Right kidney (tissue), 1 donor: ENCODE results near the gene SPRR2B.
"Not testable (repeated sequence)": the region's sequence is repeated elsewhere in the genome, so short reads cannot be mapped to it uniquely, and the experiment has no call there.

Experiments used
- DNase-seq: peaks from one replicate; pipeline ENCODE4 v3.0.0-alpha.2; 2016

SPRR2B gene

GRCh38 chr1:153032677-153033308 lies 38.6 kb downstream of the SPRR2B start:
- DNase-seq = no peak

GRCh38 chr1:153032073-153032472 lies 39.3 kb downstream of the SPRR2B start:
- no peak for DNase-seq

DNA sequence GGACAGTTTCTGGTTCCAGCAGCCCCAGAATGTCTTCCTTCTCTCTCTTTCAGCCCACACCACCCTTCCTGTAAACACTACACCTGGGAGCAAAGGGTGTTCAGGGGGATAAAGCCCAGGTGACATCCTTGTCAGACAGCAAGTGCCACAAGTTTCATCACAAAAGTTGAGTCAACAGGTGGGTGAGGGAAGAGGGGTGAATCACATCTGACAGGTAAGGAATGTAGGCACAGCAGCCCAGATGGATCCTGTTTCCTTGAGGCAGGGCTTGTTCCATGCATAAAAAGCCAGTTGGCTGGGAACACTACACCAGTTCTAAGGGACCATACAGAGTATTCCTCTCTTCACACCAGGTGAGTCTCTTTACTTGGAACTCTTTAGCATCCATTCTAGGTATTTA lies 40.5 kb downstream of the SPRR2B start, which contains the start of gene SPRR1B:
Gene SPRR1B, plus strand, starts transcription at position 309 of the 400 bp plus-strand sequence. CDS start 1,143 bp downstream, outside the sequence.
- DNase-seq = no peak

DNA sequence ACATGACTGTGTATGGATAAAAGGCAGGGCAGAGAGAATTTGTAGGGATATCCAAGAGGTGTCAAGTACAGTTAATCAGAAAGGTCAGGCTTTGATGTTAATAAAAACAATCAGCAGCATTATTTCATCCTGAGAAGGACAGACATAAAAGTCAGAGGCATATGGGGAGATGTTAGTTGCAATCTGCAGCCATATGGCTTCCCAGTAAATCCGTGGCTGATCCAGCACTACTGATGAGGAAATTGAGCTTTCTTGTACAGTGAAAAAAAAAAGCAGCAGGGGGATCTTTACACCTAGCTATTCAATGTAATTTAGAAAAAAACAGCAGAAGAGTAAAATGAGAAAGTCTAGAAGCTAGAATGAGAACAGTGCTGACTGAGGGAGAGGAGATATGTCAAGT lies 42.6 kb downstream of the SPRR2B start:
- no peak for DNase-seq

GRCh38 chr1:153025797-153026196 lies 45.6 kb downstream of the SPRR2B start:
- no peak for DNase-seq

- no peak for DNase-seq
Observed at GRCh38 chr1:153024413-153024812, 47.0 kb downstream of the SPRR2B start.

- no peak for DNase-seq
Observed at GRCh38 chr1:153023109-153023508, 48.3 kb downstream of the SPRR2B start.

- not testable (repeated sequence) for DNase-seq
Observed at GRCh38 chr1:153022340-153022739, 49.1 kb downstream of the SPRR2B start.

- DNase-seq = not testable (repeated sequence)
Observed at GRCh38 chr1:153021829-153022228, 49.6 kb downstream of the SPRR2B start.
